ENCODE results near the gene MINAR1.
"Not testable (repeated sequence)": the region's sequence is repeated elsewhere in the genome, so short reads cannot be mapped to it uniquely, and the experiment has no call there.

Gene MINAR1

DNA sequence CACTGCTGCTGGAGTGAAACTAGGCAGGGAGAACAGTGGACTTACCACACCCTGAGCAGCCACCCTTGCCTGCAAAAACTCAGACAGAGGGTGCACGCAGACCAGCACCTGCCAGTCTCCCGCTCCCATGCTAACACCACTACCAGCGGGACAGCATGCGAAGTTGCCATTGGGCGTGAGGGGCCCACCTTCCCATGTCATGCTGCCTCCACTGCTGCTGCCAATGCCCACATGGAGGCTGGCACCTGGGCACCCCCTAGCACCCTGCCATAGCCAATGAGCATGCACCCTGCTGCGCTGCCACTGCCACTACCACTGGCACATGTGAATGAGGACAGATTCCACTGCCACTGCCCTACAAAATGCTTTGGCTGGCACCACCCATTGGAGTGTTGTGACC is 19.7 kb upstream of the MINAR1 start:
- Mint-ChIP-seq H3K27ac (no peak overlapping the region), H3K4me3 (no peak overlapping the region), H3K4me1 (ENCODE audit: low read depth in 2 of 2) (peaks cover 0 to 3% of the 10 kb centered on the region in 2 donors), H3K27me3 (no peaks in the 10 kb centered on the region), H3K9me3 (no peaks in the 10 kb centered on the region), H3K36me3 (ENCODE audit: insufficient read depth) (no peaks in the 10 kb centered on the region)
- ATAC-seq (replicated peaks) (no peak), DNase-seq (no peak)

DNA sequence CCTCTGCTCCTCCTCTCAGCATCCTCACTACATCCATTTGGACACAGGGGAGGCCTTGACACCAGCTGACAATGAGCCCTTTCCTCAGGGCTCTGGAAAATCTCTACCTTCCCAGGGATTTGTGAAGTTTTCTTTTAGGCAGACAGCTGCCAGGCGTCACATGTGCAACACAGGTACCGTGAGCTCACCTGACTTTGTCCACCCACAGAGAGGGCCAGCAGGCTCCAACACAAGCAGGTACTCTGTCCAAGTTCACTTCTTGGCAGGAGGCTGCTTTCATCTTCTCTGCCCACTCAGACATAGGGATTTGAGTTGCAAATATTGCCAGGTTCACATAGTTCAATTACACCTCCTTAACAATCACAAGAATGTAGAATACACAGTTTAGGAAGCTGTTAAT is 15.3 kb upstream of the MINAR1 start:
- H3K27ac Mint-ChIP-seq = no peak overlapping the region
- H3K9me3 Mint-ChIP-seq = no peaks in the 10 kb centered on the region
- no peak overlapping the region for H3K4me3 Mint-ChIP-seq
- no peak for ATAC-seq (replicated peaks)
- no peak for DNase-seq
- H3K4me1 Mint-ChIP-seq (ENCODE audit: low read depth in 2 of 2) = peaks cover 0 to 3% of the 10 kb centered on the region in 2 donors
- no peaks in the 10 kb centered on the region for H3K36me3 Mint-ChIP-seq (ENCODE audit: insufficient read depth)
- H3K27me3 Mint-ChIP-seq = no peaks in the 10 kb centered on the region

DNA sequence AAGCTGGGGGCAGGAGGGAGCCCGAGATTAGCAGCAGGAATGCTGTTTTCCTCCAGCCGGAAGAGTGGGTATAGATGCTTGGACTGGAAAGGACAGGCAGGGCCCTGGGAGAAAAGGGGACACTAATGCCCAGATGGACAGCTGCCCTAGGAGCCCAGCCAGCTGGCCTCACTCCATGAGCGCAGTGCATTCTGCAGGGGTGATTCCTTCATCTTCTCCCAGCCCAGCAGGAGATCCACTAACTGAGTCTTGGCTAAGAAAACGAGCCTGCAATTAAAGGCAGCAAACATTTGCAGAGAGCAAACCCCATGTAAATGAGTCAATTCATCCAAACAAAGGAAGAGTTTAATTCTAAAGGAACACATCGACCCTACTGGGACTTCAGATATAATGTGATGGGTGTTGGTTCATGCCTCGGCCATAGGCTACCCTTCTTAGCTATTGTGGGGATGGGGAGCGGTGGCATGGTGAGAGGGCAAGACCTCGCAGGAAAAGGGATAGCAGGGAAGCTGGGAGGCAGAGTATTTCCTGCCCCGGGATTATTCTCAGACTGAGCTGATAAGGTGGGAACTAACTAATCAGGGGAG is 13.3 kb upstream of the MINAR1 start:
- Mint-ChIP-seq H3K27ac (no peak overlapping the region), H3K36me3 (ENCODE audit: insufficient read depth) (no peaks in the 10 kb centered on the region), H3K9me3 (no peaks in the 10 kb centered on the region), H3K27me3 (no peaks in the 10 kb centered on the region), H3K4me3 (no peak overlapping the region), H3K4me1 (ENCODE audit: low read depth in 2 of 2) (no peaks in the 10 kb centered on the region)
- no peak for ATAC-seq (replicated peaks)
- DNase-seq = no peak

DNA sequence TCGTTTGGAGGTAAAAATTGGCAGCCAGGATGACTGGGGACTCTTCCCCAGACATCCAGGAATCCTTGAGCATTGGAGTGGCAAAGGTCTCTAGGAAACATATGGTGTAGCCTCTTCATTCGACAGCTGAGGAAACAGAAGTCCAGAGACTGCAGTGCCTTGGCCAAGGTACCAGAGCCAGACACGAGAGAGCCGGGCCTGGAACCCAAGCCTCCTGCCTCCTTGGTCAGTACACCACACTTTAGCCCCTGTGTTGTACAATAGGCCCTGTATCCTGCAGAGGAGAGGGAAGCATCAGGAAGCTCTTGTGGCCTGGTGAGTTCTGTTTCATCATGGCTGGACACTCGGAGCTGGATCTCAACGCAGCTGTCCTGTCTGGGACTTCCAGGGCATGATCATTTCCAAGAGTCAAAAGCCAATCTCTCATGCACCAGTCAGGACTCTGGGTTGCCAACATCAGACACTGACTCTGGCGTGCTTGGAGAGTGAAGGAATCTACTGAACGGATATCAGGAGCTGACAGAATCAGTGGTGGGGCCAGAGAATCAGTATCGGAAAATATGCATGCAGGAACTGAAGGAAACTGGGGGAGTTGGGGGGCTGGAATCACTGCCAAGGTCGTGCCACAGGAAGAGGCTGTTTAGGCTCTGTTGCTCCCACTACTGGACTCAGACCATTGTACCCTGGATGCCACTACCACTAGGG is 6.4 kb upstream of the MINAR1 start:
- Mint-ChIP-seq H3K4me1 (ENCODE audit: low read depth in 2 of 2) (peaks cover 0 to 4% of the 10 kb centered on the region in 2 donors), H3K27ac (no peak overlapping the region), H3K4me3 (no peak overlapping the region), H3K27me3 (peaks cover 27 to 52% of the 10 kb centered on the region in 2 donors), H3K36me3 (ENCODE audit: insufficient read depth) (no peaks in the 10 kb centered on the region), H3K9me3 (no peaks in the 10 kb centered on the region)
- DNase-seq (no peak), ATAC-seq (replicated peaks) (no peak)

DNA sequence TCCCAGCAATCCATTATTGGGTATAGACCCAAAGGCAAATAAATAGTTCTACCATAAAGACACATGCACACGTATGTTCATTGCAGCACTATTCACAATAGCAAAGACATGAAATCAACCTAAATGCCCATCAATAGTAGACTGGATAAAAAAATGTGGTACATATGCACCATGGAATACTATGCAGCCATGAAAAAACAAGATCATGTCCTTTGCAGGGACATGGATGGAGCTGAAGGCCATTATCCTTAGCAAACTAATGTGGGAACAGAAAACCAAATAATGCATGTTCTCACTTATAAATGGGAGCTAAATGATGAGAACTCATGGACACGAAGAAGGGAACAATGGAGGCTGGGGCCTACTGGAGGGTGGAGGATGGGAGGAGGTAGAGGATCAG is 5.2 kb upstream of the MINAR1 start:
- ATAC-seq (replicated peaks); H3K4me3 Mint-ChIP-seq; H3K27ac Mint-ChIP-seq; H3K4me1 Mint-ChIP-seq (ENCODE audit: low read depth in 2 of 2); DNase-seq; H3K9me3 Mint-ChIP-seq; H3K36me3 Mint-ChIP-seq (ENCODE audit: insufficient read depth): not testable (repeated sequence)
- peaks cover 32 to 61% of the 10 kb centered on the region in 2 donors for H3K27me3 Mint-ChIP-seq

DNA sequence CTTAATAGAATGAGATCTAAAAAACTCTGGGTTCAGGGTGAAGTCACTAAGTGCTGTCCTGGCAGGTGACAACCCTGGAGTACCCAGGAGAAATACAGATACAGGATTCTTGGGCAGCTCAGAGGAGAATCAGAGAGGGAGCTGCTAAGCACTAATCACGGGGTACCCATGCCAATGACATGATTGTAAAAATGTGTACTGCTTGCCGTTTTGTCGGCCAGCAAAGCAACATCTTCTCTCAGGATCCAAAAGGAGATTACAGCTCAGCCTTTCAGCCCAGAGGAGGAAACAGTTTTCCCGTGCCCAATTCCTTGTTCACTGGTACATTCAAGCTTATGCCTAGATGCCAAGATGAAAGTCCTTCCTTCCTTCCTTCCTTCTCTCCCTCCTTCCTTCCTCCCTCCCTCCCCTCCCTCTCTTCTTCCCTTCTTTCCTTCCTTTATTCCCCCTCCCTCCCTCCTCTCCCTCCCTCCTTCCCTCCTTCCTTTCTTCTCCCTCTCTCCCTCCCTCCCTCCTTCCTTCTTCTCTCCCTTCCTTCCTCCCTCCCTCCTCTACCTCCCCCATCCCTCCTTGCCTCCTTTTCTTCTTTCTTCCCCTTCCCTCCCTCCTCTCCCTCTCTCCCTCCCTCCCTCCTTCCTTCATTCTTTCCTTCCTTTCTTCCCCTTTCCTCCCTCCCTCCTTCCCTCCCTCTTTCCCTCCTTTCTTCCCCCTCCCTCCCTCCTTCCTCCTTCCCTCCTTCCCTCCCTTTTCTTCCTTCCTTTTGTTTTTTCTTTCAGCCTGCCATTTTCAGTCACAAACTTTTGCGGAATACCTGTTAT is 4.1 kb upstream of the MINAR1 start:
- no peaks in the 10 kb centered on the region for H3K36me3 Mint-ChIP-seq (ENCODE audit: insufficient read depth)
- ATAC-seq (replicated peaks) (no peak), DNase-seq (no peak)
- peaks cover 40 to 70% of the 10 kb centered on the region in 2 donors for H3K27me3 Mint-ChIP-seq
- H3K4me3 Mint-ChIP-seq = no peak overlapping the region
- no peak overlapping the region for H3K27ac Mint-ChIP-seq
- H3K9me3 Mint-ChIP-seq = no peaks in the 10 kb centered on the region
- peaks cover 2 to 6% of the 10 kb centered on the region in 2 donors for H3K4me1 Mint-ChIP-seq (ENCODE audit: low read depth in 2 of 2)

DNA sequence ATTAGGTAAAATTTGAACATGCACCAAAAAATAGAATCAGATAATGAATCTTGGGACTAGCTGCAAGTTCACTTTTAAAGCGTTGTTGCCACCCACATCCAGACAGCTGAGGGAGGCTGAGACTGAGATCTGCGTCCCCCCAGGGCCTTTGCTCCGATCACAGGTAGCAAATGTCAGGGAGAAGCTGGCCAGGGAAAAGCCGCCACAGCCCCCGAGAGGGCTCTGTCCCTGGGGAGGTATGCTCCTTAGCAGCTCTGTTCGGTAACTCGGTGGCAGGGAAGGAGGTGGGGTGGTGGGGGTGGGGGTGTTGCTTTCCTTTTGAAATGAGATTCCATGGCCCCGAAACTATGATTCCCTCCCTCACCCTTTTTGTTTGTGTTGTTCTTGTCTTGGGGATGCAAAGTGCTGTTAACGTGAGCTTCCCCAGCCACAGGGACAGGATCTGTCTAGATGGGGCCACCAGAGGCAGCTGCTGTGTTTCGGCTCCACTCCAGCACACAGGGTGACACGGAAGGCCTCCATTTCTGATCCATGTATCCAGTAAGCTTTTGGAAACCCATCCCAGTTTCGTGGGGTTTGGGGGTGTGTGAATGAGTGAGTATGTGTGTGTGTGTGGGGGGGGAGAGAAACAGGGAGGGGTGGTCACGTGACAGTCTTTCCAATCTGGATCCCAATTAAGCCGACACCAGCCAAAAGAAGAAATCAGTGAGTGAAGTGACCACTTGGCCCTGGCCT is 1.1 kb upstream of the MINAR1 start:
- H3K36me3 Mint-ChIP-seq (ENCODE audit: insufficient read depth) = no peaks in the 10 kb centered on the region
- no peaks in the 10 kb centered on the region for H3K9me3 Mint-ChIP-seq
- H3K4me3 Mint-ChIP-seq = no peak overlapping the region
- peaks cover 57 to 92% of the 10 kb centered on the region in 2 donors for H3K27me3 Mint-ChIP-seq
- ATAC-seq (replicated peaks) (no peak), DNase-seq (no peak)
- H3K27ac Mint-ChIP-seq = no peak overlapping the region
- peaks cover 2 to 6% of the 10 kb centered on the region in 2 donors for H3K4me1 Mint-ChIP-seq (ENCODE audit: low read depth in 2 of 2)

DNA sequence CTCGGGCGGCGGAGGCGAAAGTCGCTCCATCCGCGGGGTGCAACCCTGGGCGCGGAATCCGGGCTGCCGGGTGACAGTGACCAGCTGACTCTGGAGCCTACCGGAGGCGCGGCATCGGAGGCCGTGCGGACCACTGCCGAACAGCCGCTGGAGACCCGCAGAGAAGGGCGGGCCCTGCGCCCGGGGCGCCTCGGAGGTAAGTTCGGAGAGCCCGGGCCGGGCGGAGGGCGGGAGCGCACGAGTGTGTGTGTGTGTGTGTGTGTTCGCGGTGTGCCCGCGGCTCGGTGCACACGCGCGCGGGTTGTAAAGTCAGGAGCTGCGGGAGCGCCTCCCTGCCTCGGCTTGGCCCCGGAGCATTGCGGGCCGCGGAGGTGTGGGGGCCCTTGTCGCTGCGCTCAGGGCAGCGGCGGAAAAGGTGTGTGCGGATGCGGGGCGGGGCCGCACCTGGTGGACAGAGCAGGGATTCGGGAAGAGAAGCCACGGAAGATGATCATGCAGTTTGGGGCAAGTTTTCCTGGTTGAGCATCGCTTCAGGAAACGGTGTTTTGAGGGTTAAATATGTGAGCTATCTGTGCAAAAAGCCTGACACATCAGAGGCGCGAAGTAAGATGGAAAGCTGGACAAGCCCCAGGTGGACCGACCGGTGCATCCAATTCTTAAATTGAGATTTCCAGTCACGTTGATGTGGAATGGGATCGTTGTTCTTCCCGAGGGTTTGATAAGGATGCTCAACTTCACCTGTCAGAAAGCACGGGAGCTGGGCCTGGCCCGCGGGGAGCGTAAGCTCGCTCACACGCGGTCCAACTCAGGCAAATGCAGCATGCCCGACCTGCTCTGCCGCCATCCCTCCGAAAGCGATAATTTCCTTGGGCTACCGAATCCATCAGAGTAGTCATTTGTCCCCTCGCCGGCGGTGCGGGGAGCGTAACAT is 474 bp downstream of the MINAR1 start:
- peaks cover 2 to 6% of the 10 kb centered on the region in 2 donors for H3K4me1 Mint-ChIP-seq (ENCODE audit: low read depth in 2 of 2)
- no peaks in the 10 kb centered on the region for H3K36me3 Mint-ChIP-seq (ENCODE audit: insufficient read depth)
- ATAC-seq (replicated peaks) = no peak
- no peaks in the 10 kb centered on the region for H3K9me3 Mint-ChIP-seq
- no peak overlapping the region for H3K4me3 Mint-ChIP-seq
- H3K27me3 Mint-ChIP-seq = peaks cover 57 to 79% of the 10 kb centered on the region in 2 donors
- no peak for DNase-seq
- no peak overlapping the region for H3K27ac Mint-ChIP-seq

DNA sequence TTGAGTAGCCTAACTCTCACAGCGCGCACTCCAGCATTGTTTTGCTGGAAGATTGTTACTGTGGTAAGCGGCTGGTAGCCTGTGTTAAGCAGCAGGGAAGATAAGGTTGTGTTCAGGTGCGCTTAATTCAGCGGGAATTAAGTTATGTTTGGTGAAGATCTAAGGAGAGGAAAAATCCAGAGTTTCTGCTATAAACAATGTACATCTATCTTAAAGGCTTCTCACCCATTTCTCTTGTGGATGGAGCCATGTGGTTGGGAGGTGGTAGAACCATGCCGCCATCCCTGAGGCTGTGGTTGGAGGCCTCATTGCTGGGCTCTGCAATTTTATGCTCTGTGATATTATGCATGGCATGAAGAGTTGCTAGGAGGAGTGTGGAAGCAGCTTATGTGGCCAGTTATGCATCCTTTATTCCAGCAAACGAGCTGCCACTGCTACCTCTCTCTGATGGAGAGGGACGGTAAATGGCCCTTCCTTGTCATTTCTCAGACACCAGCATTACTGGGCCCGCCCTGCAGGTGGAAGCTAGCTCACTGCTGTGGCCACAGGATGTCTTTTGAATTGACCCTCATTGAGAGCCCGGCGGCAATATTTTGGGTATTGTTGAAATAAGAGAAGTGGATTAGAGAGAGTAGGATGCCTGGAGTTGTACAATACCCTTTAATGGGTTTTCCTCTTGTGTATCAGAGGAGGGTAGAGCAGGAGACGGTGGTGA is 1.3 kb downstream of the MINAR1 start:
- H3K9me3 Mint-ChIP-seq = no peaks in the 10 kb centered on the region
- no peak for ATAC-seq (replicated peaks)
- H3K27me3 Mint-ChIP-seq = peaks cover 54 to 71% of the 10 kb centered on the region in 2 donors
- H3K27ac Mint-ChIP-seq = no peak overlapping the region
- no peak for DNase-seq
- H3K36me3 Mint-ChIP-seq (ENCODE audit: insufficient read depth) = no peaks in the 10 kb centered on the region
- H3K4me3 Mint-ChIP-seq = no peak overlapping the region
- H3K4me1 Mint-ChIP-seq (ENCODE audit: low read depth in 2 of 2) = peaks cover 2 to 6% of the 10 kb centered on the region in 2 donors

DNA sequence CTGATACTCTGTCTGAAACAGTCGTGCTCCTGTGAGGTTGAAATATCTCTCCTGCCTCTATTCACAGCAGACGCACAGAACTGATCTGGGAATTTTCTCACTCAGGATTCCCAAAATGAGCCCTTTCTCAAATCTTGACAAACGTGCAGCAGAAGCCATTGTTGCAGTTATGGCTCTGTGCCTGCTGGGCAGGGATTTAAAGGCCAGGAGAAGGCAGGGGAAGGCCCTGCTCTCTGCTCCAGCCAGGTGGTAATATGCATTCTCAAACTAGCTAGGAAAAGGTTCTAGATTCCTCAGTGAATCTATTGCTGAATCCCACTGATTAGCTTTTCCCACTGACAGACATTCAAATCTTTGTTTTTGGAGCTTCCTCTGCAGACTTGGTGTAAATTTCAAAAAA is 2.2 kb downstream of the MINAR1 start:
- no peaks in the 10 kb centered on the region for H3K9me3 Mint-ChIP-seq
- H3K27me3 Mint-ChIP-seq = peaks cover 44 to 62% of the 10 kb centered on the region in 2 donors
- no peak overlapping the region for H3K27ac Mint-ChIP-seq
- DNase-seq (no peak), ATAC-seq (replicated peaks) (no peak)
- H3K36me3 Mint-ChIP-seq (ENCODE audit: insufficient read depth) = no peaks in the 10 kb centered on the region
- no peak overlapping the region for H3K4me3 Mint-ChIP-seq
- H3K4me1 Mint-ChIP-seq (ENCODE audit: low read depth in 2 of 2) = peaks cover 2 to 6% of the 10 kb centered on the region in 2 donors

DNA sequence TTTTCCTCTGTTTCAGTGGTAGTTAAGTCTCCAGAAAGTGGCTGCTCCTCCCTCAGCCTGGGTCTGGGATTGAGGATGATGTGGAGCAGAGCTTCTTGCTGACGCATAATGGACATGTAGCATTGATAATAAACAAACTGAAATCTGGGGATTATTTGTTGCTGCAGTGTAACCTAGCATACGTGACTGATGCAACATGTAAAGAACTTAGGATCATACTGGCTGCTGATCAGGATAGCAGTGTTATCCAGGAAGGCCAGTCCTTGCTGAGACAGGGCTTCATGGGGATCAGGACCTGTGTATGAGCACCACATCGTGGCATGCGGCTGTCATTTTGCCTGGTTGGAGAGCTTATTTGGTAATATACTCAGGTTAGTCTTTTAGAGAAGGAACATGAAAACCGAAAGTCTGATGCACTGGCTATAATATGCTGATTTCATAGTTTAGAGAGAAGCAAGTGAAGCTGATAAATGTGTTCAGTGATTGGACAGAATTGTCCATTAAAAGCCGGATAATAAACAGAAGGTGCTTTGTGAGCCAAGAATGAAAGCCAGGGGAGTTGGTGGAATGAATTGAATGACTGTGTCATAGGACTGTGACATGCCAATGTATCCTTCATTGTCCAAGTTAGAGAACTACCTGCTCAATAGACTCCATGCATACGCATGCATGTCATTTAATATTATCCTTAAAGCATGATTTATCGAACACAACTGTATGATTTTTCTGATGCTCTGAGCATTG is 4.1 kb downstream of the MINAR1 start:
- DNase-seq (no peak), ATAC-seq (replicated peaks) (no peak)
- Mint-ChIP-seq H3K4me3 (no peak overlapping the region), H3K36me3 (ENCODE audit: insufficient read depth) (no peaks in the 10 kb centered on the region), H3K27ac (no peak overlapping the region), H3K9me3 (no peaks in the 10 kb centered on the region), H3K4me1 (ENCODE audit: low read depth in 2 of 2) (peaks cover 0 to under 1% of the 10 kb centered on the region in 2 donors), H3K27me3 (peaks cover 27 to 43% of the 10 kb centered on the region in 2 donors)

All from effector memory CD8-positive, alpha-beta T cell (primary cell).